Upper lobe of right lung (tissue), 1 donor: ENCODE measurements around the gene LMLN. TPM values are rescaled to one million over a fixed set of nuclear protein-coding genes. Genes with fewer than 3 reads are reported as not detected.

ENCODE experiments used
- ATAC-seq: fragments of 200-7000 bp; cut with Tn5 transposase; one replicate; pipeline ENCODE4 v1.9.1; 2020; ENCODE audit warnings: mild to moderate bottlenecking, moderate library complexity
- DNase-seq: peaks from one replicate; pipeline ENCODE4 v3.0.0-alpha.2; 2020
- H3K27ac ChIP-seq: fragments of 200-600 bp; one replicate; pipeline ENCODE4 v1.8.0; 2022
- H3K27me3 ChIP-seq: fragments of 200-600 bp; one replicate; pipeline ENCODE4 v1.8.0; 2022; ENCODE audit warnings: mild to moderate bottlenecking
- H3K36me3 ChIP-seq: fragments of 200-600 bp; one replicate; pipeline ENCODE4 v1.8.0; 2022
- H3K4me1 ChIP-seq: fragments of 200-600 bp; one replicate; pipeline ENCODE4 v1.8.0; 2022
- H3K4me3 ChIP-seq: fragments of 200-600 bp; one replicate; pipeline ENCODE4 v1.8.0; 2022; ENCODE audit warnings: mild to moderate bottlenecking
- H3K9me3 ChIP-seq: fragments of 200-600 bp; one replicate; pipeline ENCODE4 v1.8.0; 2022
- CTCF ChIP-seq: fragments of 200-600 bp; IDR thresholded peaks from one replicate; pipeline ENCODE4 v1.8.0; 2022; ENCODE audit warnings: antibody characterized with exemption
- intact Hi-C: fragments of 100-400 bp; cut with DNase I; formaldehyde crosslinking; loops from one replicate; pipeline ENCODE4 v1.11.0; 2022
- total RNA-seq: library from RNA; stranded (reverse); fragmentation: NEBNext Ultra II Directional; extraction: Animal tissue kit (Norgen Biotek cat#: 25700); gene quantifications from one replicate; pipeline ENCODE4 v1.2.1, GENCODE V29; 2021
- donor health status: DM: no; HTN: yes; CAD: no; lungs with severe emphysema.

LMLN gene
- total RNA-seq, 1 donor from 2014 or later, result 7.3 TPM

GRCh38 chr3:198026620-198027019 is 66.6 kb downstream of the LMLN start:
- H3K27ac ChIP-seq, result no peak overlapping the region
- no peaks in the 10 kb centered on the region for H3K4me1 ChIP-seq
- DNase-seq (no peak), ATAC-seq (no peak)
- no peaks in the 10 kb centered on the region for H3K9me3 ChIP-seq
- no peaks in the 10 kb centered on the region for H3K27me3 ChIP-seq
- H3K4me3 ChIP-seq, result no peak overlapping the region
- no peak for TF ChIP-seq CTCF
- intact Hi-C loops, result no loop called here
- H3K36me3 ChIP-seq, result peaks cover 9% of the 10 kb centered on the region

GRCh38 chr3:198027045-198027798 is 67.2 kb downstream of the LMLN start:
- no peaks in the 10 kb centered on the region for H3K4me1 ChIP-seq
- H3K9me3 ChIP-seq, result no peaks in the 10 kb centered on the region
- intact Hi-C loops, result no loop called here
- peaks cover 6% of the 10 kb centered on the region for H3K36me3 ChIP-seq
- H3K4me3 ChIP-seq, result no peak overlapping the region
- H3K27me3 ChIP-seq, result no peaks in the 10 kb centered on the region
- TF ChIP-seq CTCF, result no peak
- H3K27ac ChIP-seq, result no peak overlapping the region
- no peak for DNase-seq
- no peak for ATAC-seq

GRCh38 chr3:198027799-198028390 is 67.9 kb downstream of the LMLN start:
- intact Hi-C loops, result no loop called here
- no peak for DNase-seq
- Histone ChIP-seq H3K36me3 (no peaks in the 10 kb centered on the region), H3K27me3 (no peaks in the 10 kb centered on the region), H3K4me3 (no peak overlapping the region), H3K9me3 (no peaks in the 10 kb centered on the region), H3K4me1 (no peaks in the 10 kb centered on the region), H3K27ac (no peak overlapping the region)
- TF ChIP-seq CTCF, result no peak
- no peak for ATAC-seq

- TF ChIP-seq CTCF, result no peak
- Histone ChIP-seq H3K36me3 (no peaks in the 10 kb centered on the region), H3K4me1 (no peaks in the 10 kb centered on the region), H3K4me3 (no peak overlapping the region), H3K9me3 (no peaks in the 10 kb centered on the region), H3K27ac (no peak overlapping the region), H3K27me3 (no peaks in the 10 kb centered on the region)
- ATAC-seq, result no peak
- intact Hi-C loops, result no loop called here
- no peak for DNase-seq
Measured at GRCh38 chr3:198028718-198029117, 68.7 kb downstream of the LMLN start.

GRCh38 chr3:198030125-198030524 is 70.1 kb downstream of the LMLN start:
- DNase-seq (no peak), ATAC-seq (peak; percentile 70)
- Histone ChIP-seq H3K4me1 (no peaks in the 10 kb centered on the region), H3K27me3 (no peaks in the 10 kb centered on the region), H3K27ac (no peak overlapping the region), H3K9me3 (no peaks in the 10 kb centered on the region), H3K4me3 (no peak overlapping the region), H3K36me3 (no peaks in the 10 kb centered on the region)
- intact Hi-C loops, result no loop called here
- no peak for TF ChIP-seq CTCF
